GM12864 (cell line): ENCODE results near the gene MEIOSIN.

ENCODE experiments used
- DNase-seq: peaks from one replicate; pipeline ENCODE4 v3.0.0-alpha.2; 2011; ENCODE audit warnings: low read depth
- H3K4me3 ChIP-seq: 2 replicates; pipeline ENCODE4 v1.5.1; 2011; ENCODE audit warnings: mild to moderate bottlenecking, low read depth, low read length, control low read depth
- TF ChIP-seq, protein P1 (sequence below): IDR thresholded peaks from 2 replicates; pipeline ENCODE4 v1.5.1; 2011; ENCODE audit warnings: low read depth, mild to moderate bottlenecking, moderate library complexity, low read length, control low read depth, inconsistent platforms; ENCODE audit errors: missing control alignments

The MEIOSIN gene

DNA sequence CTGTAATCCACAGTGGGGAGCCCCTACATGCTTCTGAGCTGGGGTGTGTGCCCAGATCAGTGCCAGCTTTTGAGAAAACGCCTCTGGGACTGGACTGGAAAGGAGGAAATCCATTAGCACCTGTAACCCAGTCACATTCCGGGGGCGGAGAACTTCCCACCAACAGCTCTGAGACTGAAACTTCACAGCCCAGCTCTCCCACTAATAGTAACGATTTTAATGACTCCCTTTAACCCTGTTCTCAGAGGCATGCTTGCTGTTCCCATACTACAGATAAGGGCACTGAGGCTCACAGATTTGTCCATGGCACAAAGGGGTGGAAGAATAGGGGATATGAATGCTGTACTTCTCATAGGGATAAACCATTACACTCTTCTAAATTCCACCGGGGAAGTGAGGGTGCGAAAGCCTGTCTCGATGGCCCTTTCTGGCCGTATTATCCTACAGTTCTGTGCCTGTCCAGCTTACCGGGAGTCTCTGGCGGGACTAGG is 3.4 kb upstream of the MEIOSIN start:
- no peak for DNase-seq
- TF ChIP-seq, protein P1, sequence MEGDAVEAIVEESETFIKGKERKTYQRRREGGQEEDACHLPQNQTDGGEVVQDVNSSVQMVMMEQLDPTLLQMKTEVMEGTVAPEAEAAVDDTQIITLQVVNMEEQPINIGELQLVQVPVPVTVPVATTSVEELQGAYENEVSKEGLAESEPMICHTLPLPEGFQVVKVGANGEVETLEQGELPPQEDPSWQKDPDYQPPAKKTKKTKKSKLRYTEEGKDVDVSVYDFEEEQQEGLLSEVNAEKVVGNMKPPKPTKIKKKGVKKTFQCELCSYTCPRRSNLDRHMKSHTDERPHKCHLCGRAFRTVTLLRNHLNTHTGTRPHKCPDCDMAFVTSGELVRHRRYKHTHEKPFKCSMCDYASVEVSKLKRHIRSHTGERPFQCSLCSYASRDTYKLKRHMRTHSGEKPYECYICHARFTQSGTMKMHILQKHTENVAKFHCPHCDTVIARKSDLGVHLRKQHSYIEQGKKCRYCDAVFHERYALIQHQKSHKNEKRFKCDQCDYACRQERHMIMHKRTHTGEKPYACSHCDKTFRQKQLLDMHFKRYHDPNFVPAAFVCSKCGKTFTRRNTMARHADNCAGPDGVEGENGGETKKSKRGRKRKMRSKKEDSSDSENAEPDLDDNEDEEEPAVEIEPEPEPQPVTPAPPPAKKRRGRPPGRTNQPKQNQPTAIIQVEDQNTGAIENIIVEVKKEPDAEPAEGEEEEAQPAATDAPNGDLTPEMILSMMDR = no peak
- peak overlapping the region; percentile 83 for H3K4me3 ChIP-seq

DNA sequence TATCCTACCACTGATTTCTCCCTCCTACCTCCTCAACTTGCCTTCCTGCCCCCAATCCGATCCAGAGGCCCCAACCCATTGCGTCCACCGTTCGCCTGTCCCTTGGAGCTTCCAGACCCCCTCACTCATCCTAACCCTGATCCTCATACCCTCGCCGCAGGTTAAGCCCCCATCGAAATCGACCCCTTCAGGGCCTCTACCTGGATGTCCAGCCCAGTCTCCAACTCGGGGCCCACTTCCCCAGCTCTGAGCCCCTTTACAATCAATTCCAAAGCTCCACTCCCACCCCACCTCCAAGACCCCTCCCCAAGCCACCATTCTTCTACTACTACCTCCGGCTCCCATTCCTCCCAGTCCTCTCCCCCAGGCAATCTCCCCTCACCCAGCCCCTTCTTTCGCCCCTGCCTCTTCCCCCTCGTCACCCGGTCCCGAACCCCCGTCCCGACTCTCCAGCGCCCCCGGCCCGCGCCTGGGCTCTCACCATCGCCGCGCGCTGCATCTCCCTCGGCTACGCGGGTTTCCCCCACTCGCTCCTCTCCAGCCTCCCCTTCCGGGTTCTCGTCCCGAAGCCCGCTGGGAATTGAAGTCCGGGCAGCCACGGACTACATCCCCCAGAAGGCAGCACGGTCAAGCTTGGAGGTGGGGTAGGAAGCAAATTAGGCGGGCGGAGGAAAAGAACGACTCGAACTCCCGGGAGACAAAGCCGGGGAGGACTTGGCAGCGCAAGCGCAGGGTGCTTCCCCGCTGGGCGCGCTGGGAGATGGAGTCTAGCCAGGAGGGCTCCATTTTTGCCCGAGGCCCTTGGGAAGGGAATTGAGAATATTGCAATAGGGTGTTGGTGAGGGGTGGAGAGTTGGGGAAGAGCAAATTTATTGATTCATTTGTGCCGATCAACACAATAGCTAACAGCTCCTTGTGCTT is 2.6 kb upstream of the MEIOSIN start, which contains the start of gene FBXO46:
Gene FBXO46 (minus strand): TSS at position 529 of the 921 bp plus-strand sequence. CDS start 17,401 bp downstream, outside the sequence.
- TF ChIP-seq, protein P1 = peak; percentile 9
- peak within 1 kb of the TSS; percentile 83 for H3K4me3 ChIP-seq
- peak; percentile 94 for DNase-seq

DNA sequence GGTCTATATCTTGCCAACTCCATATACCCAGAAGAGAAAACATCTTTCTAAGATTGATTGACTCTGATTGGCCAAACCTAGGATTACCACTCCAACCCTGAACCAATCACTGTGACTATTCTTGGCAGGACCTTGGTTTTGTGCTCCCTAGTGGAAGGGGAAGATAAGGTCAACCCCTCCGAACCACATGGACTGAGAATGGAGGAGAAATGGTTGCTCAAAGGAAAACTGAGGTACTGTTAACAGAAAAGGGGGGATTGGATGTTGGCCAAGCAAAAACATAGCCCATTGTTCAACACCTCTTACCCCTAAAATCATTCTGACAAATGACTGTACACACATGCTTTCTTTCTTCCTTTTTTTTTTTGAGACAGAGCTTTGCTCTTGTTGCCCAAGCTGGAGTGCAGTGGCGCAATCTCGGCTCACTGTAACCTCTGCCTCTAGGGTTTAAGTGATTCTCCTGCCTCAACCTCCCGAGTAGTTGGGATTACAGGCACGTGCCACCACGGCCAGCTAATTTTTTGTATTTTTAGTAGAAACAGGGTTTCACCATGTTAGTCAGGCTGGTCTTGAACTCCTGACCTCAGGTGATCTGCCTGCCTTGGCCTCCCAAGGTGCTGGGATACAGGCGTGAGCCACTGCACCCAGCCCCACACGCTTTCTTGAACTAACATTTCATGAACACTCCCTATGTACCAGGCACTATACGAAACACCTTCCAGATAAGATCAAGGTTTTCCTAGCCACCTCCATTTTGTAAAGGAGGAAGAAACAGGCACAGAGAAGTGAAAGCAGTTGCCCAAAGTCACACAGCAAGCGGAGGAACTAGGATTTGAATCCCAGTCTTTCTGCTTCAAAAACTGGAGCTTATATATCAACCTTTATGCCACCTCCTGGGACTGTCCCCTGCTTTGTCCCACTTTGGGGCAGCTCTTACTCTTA is 6.5 kb downstream of the MEIOSIN start:
- TF ChIP-seq, protein P1 = no peak
- no peak overlapping the region for H3K4me3 ChIP-seq
- DNase-seq = no peak

DNA sequence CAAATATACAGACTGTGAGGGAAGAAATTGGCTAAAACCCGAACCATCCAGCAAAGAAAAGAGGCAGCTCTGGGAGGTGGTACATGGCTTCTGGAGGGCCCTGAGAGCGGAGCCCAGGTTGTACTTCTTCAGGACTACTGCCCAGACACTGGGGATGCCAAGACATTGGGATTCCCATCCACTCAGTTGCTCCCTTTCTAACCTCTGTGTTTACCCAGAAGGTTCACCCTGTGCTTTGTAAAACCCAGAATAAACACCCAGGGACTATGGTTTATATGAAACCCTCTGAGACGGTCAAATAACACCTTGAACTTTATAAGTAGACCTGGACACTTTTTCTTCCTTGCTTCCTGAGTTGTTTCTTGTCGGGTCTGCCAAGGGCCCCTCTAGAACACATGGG is 9.7 kb downstream of the MEIOSIN start:
- TF ChIP-seq, protein P1 = no peak
- DNase-seq = no peak
- no peak overlapping the region for H3K4me3 ChIP-seq

DNA sequence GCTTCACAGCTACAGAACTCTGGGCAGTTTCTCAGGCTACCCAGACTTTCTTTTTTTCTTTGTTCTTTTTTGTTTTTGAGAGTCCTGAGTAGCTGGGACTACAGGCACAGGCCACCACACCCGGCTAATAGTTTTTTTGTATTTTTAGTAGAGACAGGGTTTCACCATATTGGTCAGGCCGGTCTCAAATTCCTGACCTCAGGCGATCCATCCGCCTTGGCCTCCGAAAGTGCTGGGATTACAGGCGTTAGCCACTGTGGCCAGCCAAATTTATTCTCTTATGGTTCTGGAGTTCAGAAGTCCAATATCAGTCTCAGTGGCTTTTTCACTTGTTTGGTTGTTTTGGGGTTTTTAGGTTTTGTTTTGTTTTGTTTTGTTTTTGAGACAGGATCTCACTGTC is 12.4 kb downstream of the MEIOSIN start:
- TF ChIP-seq, protein P1 = no peak
- no peak overlapping the region for H3K4me3 ChIP-seq
- no peak for DNase-seq

DNA sequence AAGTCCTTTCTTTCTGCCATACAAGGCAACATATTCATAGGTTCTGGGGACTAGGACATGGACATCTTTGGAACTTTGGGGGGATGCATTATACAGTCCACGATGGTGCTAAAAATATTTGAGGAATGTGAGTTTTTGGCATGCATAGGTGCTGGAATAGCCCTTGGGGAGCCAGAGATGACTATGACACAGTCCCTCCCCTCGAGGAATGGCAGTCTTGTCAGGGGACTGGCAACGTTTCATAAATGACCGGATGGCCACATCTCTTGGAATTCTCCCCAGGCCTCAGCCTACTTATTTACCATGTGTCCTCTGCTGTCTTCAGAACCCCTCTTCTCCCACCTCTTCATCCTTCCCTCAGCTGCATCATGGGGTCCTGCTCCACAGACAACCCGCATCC is 13.6 kb downstream of the MEIOSIN start:
- no peak for DNase-seq
- TF ChIP-seq, protein P1 = no peak

More for the DNA sequence above, 13.6 kb downstream of the MEIOSIN start:
- no peak overlapping the region for H3K4me3 ChIP-seq
